Neural progenitor cell (in vitro differentiated cells): ENCODE results near the gene HYAL4. TPM values are rescaled to one million over a fixed set of nuclear protein-coding genes. Genes with fewer than 3 reads are reported as not detected.

Experiments
- DNase-seq: peaks from one replicate; pipeline ENCODE4 v3.0.0-alpha.2; 2016; ENCODE audit warnings: low spot score
- H2AFZ ChIP-seq: fragments of 200-600 bp; sonication (generic); replicated peaks from 2 replicates; pipeline ENCODE4 v1.6.1; 2016; ENCODE audit warnings: antibody characterized with exemption
- H3F3A ChIP-seq: fragments of 200-600 bp; sonication (generic); 2 replicates; pipeline ENCODE4 v1.6.1; 2016; ENCODE audit warnings: antibody characterized with exemption, low read depth
- H3K27ac ChIP-seq: fragments of 200-600 bp; sonication (generic); 2 replicates; pipeline ENCODE4 v1.5.1; 2016; ENCODE audit warnings: mild to moderate bottlenecking
- H3K27me3 ChIP-seq: fragments of 200-600 bp; sonication (generic); 2 replicates; pipeline ENCODE4 v1.6.1; 2016; ENCODE audit warnings: mild to moderate bottlenecking, moderate library complexity
- H3K36me3 ChIP-seq: fragments of 200-600 bp; sonication (generic); 2 replicates; pipeline ENCODE4 v1.5.1; 2016
- H3K4me1 ChIP-seq: fragments of 200-600 bp; sonication (generic); 2 replicates; pipeline ENCODE4 v1.6.1; 2016; ENCODE audit warnings: mixed run types
- H3K4me2 ChIP-seq: fragments of 200-600 bp; sonication (generic); 2 replicates; pipeline ENCODE4 v1.6.1; 2016
- H3K4me3 ChIP-seq: fragments of 200-600 bp; sonication (generic); 2 replicates; pipeline ENCODE4 v1.5.1; 2016
- H3K79me2 ChIP-seq: fragments of 200-600 bp; sonication (generic); 2 replicates; pipeline ENCODE4 v1.6.1; 2016; ENCODE audit warnings: low read depth
- H3K9ac ChIP-seq: fragments of 200-600 bp; sonication (generic); 2 replicates; pipeline ENCODE4 v1.6.1; 2016
- H3K9me3 ChIP-seq: fragments of 200-600 bp; sonication (generic); 2 replicates; pipeline ENCODE4 v1.5.1; 2016; ENCODE audit warnings: low read depth
- H4K20me1 ChIP-seq: fragments of 200-600 bp; sonication (generic); 2 replicates; pipeline ENCODE4 v1.6.1; 2016; ENCODE audit warnings: low read depth
- H3K27ac Mint-ChIP-seq: 3 replicates; pipeline ENCODE4 v1.8.0; 2021; ENCODE audit warnings: mixed read lengths
- H3K27me3 Mint-ChIP-seq: 2 replicates; pipeline ENCODE4 v1.8.0; 2022; ENCODE audit warnings: low read depth, mild to moderate bottlenecking, inconsistent platforms, moderate library complexity, mixed read lengths; ENCODE audit not compliant: insufficient read depth
- H3K36me3 Mint-ChIP-seq: 3 replicates; pipeline ENCODE4 v1.8.0; 2021; ENCODE audit warnings: mixed read lengths
- H3K4me1 Mint-ChIP-seq: 3 replicates; pipeline ENCODE4 v1.8.0; 2021; ENCODE audit warnings: mixed read lengths
- H3K4me3 Mint-ChIP-seq: 3 replicates; pipeline ENCODE4 v1.8.0; 2021; ENCODE audit warnings: mild to moderate bottlenecking, moderate library complexity, mixed read lengths
- H3K9me3 Mint-ChIP-seq: 3 replicates; pipeline ENCODE4 v1.8.0; 2020; ENCODE audit warnings: mixed read lengths
- EZH2 ChIP-seq: fragments of 200-600 bp; sonication (generic); IDR thresholded peaks from 2 replicates; pipeline ENCODE4 v1.6.1; 2017; ENCODE audit warnings: antibody characterized with exemption, mild to moderate bottlenecking, moderate library complexity
- EZH2phosphoT487 ChIP-seq: fragments of 200-600 bp; sonication (generic); IDR thresholded peaks from 2 replicates; pipeline ENCODE4 v1.6.1; 2017; ENCODE audit warnings: antibody characterized with exemption
- total RNA-seq: library from RNA; depleted of rRNA; stranded (reverse); fragments of >200 nt; gene quantifications from 2 replicates; pipeline ENCODE4 v1.2.3, GENCODE V29; 2015; ENCODE audit warnings: low replicate concordance
- TF ChIP-seq, protein P1 (sequence below): fragments of 200-600 bp; sonication (generic); IDR thresholded peaks from 2 replicates; pipeline ENCODE4 v1.5.1; 2017; ENCODE audit warnings: antibody characterized with exemption, mild to moderate bottlenecking

Gene HYAL4
- total RNA-seq, 1 donor from 2014 or later: not detected

DNA sequence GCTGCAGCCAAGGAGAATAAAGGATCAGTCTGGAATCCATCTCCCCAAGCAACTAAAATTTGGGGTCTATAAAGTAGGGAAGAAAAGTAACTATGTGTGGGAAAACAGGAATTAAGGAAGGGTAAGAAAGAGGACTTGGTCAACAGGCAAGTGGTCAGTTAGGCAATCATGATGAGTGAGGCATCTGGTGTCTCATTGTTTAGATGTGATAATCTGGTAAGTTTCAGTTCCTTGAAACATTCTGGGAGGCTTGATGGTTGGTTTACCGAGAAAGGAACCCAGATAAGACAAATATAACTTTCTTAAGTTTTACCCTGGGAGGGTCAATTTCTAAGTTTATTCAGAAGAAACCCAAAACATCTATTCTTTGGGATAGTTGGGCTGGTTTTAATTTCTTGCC, 22.3 kb downstream of the HYAL4 start:
- Mint-ChIP-seq H3K27me3 (peaks cover 2% of the 10 kb centered on the region), H3K36me3 (no peaks in the 10 kb centered on the region), H3K4me3 (no peak overlapping the region), H3K9me3 (no peaks in the 10 kb centered on the region), H3K4me1 (peaks cover 6% of the 10 kb centered on the region), H3K27ac (no peak overlapping the region)
- H3K36me3 ChIP-seq: no peaks in the 10 kb centered on the region
- H3K9ac ChIP-seq: no peak overlapping the region
- H3F3A ChIP-seq: no peaks in the 10 kb centered on the region
- no peak overlapping the region for H3K4me3 ChIP-seq
- no peak overlapping the region for H3K27ac ChIP-seq
- no peak overlapping the region for H2AFZ ChIP-seq
- DNase-seq: no peak
- no peaks in the 10 kb centered on the region for H3K27me3 ChIP-seq
- TF ChIP-seq, protein P1, sequence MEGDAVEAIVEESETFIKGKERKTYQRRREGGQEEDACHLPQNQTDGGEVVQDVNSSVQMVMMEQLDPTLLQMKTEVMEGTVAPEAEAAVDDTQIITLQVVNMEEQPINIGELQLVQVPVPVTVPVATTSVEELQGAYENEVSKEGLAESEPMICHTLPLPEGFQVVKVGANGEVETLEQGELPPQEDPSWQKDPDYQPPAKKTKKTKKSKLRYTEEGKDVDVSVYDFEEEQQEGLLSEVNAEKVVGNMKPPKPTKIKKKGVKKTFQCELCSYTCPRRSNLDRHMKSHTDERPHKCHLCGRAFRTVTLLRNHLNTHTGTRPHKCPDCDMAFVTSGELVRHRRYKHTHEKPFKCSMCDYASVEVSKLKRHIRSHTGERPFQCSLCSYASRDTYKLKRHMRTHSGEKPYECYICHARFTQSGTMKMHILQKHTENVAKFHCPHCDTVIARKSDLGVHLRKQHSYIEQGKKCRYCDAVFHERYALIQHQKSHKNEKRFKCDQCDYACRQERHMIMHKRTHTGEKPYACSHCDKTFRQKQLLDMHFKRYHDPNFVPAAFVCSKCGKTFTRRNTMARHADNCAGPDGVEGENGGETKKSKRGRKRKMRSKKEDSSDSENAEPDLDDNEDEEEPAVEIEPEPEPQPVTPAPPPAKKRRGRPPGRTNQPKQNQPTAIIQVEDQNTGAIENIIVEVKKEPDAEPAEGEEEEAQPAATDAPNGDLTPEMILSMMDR: no peak
- TF ChIP-seq EZH2phosphoT487: no peak
- no peak for TF ChIP-seq EZH2
- H3K4me2 ChIP-seq: no peak overlapping the region
- no peaks in the 10 kb centered on the region for H3K4me1 ChIP-seq
- no peaks in the 10 kb centered on the region for H3K79me2 ChIP-seq
- no peaks in the 10 kb centered on the region for H4K20me1 ChIP-seq
- no peaks in the 10 kb centered on the region for H3K9me3 ChIP-seq

DNA sequence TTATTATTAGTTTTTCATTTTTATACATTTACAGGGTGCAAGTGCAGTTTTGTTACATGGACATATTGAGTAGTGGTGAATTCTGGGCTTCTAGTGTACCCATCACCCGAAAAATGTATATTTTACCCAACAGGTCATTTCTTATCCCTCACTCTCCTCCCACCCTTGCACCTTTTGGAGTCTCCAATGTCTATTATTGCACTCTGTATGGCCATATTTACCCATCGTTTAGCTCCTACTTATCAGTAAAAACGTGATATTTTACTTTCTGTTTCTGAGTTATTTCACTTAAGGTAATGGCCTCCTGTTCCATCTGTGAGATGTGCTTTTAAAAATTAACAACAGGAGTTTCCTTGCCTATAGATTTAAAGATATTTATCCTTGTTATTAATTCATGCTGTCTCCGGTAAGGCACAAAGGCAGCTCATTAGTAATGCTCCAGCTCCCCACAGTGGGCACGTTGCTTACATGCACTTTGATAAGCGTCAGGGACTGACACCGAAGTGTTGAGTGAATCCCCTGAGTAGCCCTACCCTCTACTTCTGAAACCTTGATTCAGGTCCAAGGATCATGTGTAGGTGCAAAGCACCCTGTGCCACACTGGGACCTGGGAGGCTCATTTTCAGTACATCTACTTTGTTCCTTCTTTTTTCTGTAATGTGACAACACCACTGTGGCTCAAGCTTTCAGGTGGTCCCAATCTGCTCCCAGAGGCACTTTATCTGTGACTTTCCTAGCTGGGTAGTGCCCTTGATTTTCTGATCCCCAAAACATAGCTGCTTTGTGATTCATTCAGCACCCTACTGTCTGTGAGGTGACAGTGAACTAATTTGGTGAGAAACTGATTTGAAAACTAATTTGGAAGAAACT, 27.3 kb downstream of the HYAL4 start:
- H3K9me3 Mint-ChIP-seq: no peaks in the 10 kb centered on the region
- H4K20me1 ChIP-seq: no peaks in the 10 kb centered on the region
- DNase-seq: peak; percentile 74

DNA sequence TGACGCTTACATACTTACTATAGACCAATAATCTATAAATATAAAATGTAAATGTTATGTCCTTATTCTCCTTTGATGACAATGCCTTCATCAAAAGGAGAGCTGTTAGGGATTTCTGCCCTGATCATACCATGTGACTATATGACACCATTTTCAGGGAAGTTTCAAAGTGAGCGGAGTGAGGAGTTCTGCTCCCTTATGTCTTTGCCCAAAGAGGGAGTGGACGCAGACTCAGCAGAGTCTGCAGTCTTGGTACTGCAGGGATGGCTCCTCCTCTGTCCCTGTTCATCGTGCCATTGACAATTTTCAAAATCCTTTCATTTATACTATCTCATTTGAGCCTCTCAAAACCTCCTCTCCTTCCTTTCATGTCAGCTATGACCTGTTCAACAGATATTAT, 27.9 kb downstream of the HYAL4 start:
- Histone ChIP-seq H3K9me3 (no peaks in the 10 kb centered on the region), H3K79me2 (no peaks in the 10 kb centered on the region), H3K27ac (no peak overlapping the region), H3K9ac (no peak overlapping the region), H3K4me3 (no peak overlapping the region), H3F3A (no peaks in the 10 kb centered on the region), H3K4me2 (no peak overlapping the region), H3K36me3 (no peaks in the 10 kb centered on the region), H3K4me1 (no peaks in the 10 kb centered on the region), H3K27me3 (no peaks in the 10 kb centered on the region), H4K20me1 (no peaks in the 10 kb centered on the region), H2AFZ (no peak overlapping the region)
- Mint-ChIP-seq H3K9me3 (no peaks in the 10 kb centered on the region), H3K27ac (no peak overlapping the region), H3K36me3 (no peaks in the 10 kb centered on the region), H3K4me3 (no peak overlapping the region), H3K27me3 (no peaks in the 10 kb centered on the region), H3K4me1 (peaks cover 7% of the 10 kb centered on the region)
- no peak for DNase-seq
- TF ChIP-seq EZH2: no peak
- TF ChIP-seq, protein P1: no peak
- TF ChIP-seq EZH2phosphoT487: no peak

More for the DNA sequence above, 27.3 kb downstream of the HYAL4 start:
- Histone ChIP-seq H2AFZ (peak overlapping the region; percentile 59), H3K27me3 (no peaks in the 10 kb centered on the region), H3F3A (no peaks in the 10 kb centered on the region), H3K4me1 (no peaks in the 10 kb centered on the region), H3K79me2 (no peaks in the 10 kb centered on the region), H3K9me3 (no peaks in the 10 kb centered on the region), H3K27ac (no peak overlapping the region), H3K9ac (no peak overlapping the region), H3K36me3 (no peaks in the 10 kb centered on the region), H3K4me2 (no peak overlapping the region), H3K4me3 (no peak overlapping the region)
- Mint-ChIP-seq H3K4me3 (no peak overlapping the region), H3K27ac (no peak overlapping the region), H3K27me3 (no peaks in the 10 kb centered on the region), H3K4me1 (peaks cover 7% of the 10 kb centered on the region), H3K36me3 (no peaks in the 10 kb centered on the region)
- TF ChIP-seq EZH2: no peak
- TF ChIP-seq, protein P1: peak; percentile 64
